NCI-H345 treated with DMSO at 0.1 percent for 48 hours (cell line): ENCODE results near the gene SIKE1.
"Not testable (repeated sequence)": the region's sequence is repeated elsewhere in the genome, so short reads cannot be mapped to it uniquely, and the experiment has no call there.

Experiments
- DNase-seq: peaks from one replicate; lab custom pipeline; 2025; ENCODE audit not compliant: unreplicated experiment; lab: John Stamatoyannopoulos, UW

The SIKE1 gene

GRCh38 chr1:114756009-114756892, 24.2 kb downstream of the SIKE1 start:
- DNase-seq, result no peak

GRCh38 chr1:114755006-114755931, 25.2 kb downstream of the SIKE1 start:
- no peak for DNase-seq

- DNase-seq, result not testable (repeated sequence)
Observed at GRCh38 chr1:114753702-114754101, 26.8 kb downstream of the SIKE1 start.

GRCh38 chr1:114753143-114753542, 27.3 kb downstream of the SIKE1 start:
- DNase-seq, result no peak

GRCh38 chr1:114750780-114751179, 29.7 kb downstream of the SIKE1 start:
- DNase-seq, result no peak

- DNase-seq, result no peak
Observed at GRCh38 chr1:114749835-114750234, 30.6 kb downstream of the SIKE1 start.

GRCh38 chr1:114746450-114747121, 33.9 kb downstream of the SIKE1 start:
- no peak for DNase-seq

- DNase-seq, result no peak
Observed at GRCh38 chr1:114745291-114745690, 35.2 kb downstream of the SIKE1 start.

GRCh38 chr1:114741963-114742746, 38.3 kb downstream of the SIKE1 start:
- no peak for DNase-seq

GRCh38 chr1:114740331-114740730, 40.2 kb downstream of the SIKE1 start:
- DNase-seq, result no peak

- no peak for DNase-seq
Observed at GRCh38 chr1:114737314-114737849, 43.1 kb downstream of the SIKE1 start.

GRCh38 chr1:114735479-114735878, 45.0 kb downstream of the SIKE1 start:
- DNase-seq, result no peak

GRCh38 chr1:114729782-114730181, 50.7 kb downstream of the SIKE1 start:
- no peak for DNase-seq

GRCh38 chr1:114728553-114728952, 51.9 kb downstream of the SIKE1 start:
- no peak for DNase-seq

- DNase-seq, result no peak
Observed at GRCh38 chr1:114725230-114725629, 55.3 kb downstream of the SIKE1 start.

GRCh38 chr1:114723915-114724314, 56.6 kb downstream of the SIKE1 start:
- no peak for DNase-seq

- DNase-seq, result no peak
Observed at GRCh38 chr1:114723457-114723856, 57.0 kb downstream of the SIKE1 start.

- DNase-seq, result no peak
Observed at GRCh38 chr1:114720492-114720891, 60.0 kb downstream of the SIKE1 start.
